HL-60 (cell line): Measurements from ENCODE around the gene TRPM4.

Experiments used
- CTCF ChIP-seq: IDR thresholded peaks from one replicate; pipeline ENCODE4 v1.5.1; 2011; ENCODE audit warnings: low read length, control low read depth, inconsistent platforms; ENCODE audit not compliant: insufficient read depth
- SPI1 ChIP-seq: IDR thresholded peaks from 2 replicates; pipeline ENCODE4 v1.6.1; 2012; ENCODE audit warnings: low read depth, mild to moderate bottlenecking, borderline replicate concordance

GRCh38 chr19:49129238-49129583 lies 28.4 kb upstream of the TRPM4 start:
- TF ChIP-seq CTCF (no peak), SPI1 (no peak)
